GM12872 (cell line): ENCODE data around the gene FOS.
A peak's percentile ranks its signal among the peaks of the same experiment; 100 is the strongest.

Source experiments
- TF ChIP-seq, protein P1 (sequence below): IDR thresholded peaks from 3 replicates; pipeline ENCODE4 v1.5.1; 2011; ENCODE audit warnings: low read depth, mild to moderate bottlenecking, low read length, moderate library complexity; ENCODE audit not compliant: insufficient read depth

Gene FOS

DNA sequence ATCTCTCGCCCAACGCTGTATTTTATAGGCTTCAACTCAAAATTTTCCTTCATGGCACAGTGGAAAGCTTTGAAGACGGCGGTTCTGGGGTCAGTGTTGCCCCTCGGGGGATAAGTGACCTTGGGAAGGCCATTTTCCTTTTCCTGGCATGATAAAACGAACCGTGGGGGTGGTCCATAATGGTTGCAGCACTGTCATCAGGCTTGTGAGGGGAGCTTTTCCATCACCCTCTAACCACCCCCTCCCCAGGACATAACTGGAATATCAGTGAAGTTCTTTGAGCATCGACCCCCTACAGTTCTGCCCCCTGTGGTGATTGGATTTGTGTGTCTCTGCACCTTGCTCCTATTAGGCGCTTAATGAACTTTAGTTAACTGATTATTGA, 16.0 kb downstream of the FOS start:
- TF ChIP-seq, protein P1, sequence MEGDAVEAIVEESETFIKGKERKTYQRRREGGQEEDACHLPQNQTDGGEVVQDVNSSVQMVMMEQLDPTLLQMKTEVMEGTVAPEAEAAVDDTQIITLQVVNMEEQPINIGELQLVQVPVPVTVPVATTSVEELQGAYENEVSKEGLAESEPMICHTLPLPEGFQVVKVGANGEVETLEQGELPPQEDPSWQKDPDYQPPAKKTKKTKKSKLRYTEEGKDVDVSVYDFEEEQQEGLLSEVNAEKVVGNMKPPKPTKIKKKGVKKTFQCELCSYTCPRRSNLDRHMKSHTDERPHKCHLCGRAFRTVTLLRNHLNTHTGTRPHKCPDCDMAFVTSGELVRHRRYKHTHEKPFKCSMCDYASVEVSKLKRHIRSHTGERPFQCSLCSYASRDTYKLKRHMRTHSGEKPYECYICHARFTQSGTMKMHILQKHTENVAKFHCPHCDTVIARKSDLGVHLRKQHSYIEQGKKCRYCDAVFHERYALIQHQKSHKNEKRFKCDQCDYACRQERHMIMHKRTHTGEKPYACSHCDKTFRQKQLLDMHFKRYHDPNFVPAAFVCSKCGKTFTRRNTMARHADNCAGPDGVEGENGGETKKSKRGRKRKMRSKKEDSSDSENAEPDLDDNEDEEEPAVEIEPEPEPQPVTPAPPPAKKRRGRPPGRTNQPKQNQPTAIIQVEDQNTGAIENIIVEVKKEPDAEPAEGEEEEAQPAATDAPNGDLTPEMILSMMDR = peak; percentile 30; the same call in 1 of the 3 replicates

DNA sequence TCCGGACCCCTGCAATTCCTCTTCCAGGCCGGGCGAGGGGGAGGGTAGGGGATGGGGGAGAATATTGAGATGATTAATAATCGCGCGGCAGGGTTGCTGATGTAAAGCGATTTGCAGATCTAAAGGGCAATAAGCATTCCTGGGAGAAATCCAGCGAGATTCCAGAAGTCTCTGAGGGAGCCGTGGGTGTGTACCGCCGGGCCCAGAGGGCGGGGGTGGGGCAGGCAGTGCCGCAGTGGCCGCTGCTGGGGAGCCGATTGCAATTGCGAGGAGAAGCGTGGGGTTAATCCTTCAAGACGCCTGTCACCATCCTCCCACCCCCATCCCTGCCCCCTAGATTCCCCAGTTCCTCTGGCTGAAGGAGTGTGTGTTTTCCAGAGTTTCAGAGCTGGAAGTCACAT, 16.4 kb downstream of the FOS start:
- TF ChIP-seq, protein P1 = no peak

DNA sequence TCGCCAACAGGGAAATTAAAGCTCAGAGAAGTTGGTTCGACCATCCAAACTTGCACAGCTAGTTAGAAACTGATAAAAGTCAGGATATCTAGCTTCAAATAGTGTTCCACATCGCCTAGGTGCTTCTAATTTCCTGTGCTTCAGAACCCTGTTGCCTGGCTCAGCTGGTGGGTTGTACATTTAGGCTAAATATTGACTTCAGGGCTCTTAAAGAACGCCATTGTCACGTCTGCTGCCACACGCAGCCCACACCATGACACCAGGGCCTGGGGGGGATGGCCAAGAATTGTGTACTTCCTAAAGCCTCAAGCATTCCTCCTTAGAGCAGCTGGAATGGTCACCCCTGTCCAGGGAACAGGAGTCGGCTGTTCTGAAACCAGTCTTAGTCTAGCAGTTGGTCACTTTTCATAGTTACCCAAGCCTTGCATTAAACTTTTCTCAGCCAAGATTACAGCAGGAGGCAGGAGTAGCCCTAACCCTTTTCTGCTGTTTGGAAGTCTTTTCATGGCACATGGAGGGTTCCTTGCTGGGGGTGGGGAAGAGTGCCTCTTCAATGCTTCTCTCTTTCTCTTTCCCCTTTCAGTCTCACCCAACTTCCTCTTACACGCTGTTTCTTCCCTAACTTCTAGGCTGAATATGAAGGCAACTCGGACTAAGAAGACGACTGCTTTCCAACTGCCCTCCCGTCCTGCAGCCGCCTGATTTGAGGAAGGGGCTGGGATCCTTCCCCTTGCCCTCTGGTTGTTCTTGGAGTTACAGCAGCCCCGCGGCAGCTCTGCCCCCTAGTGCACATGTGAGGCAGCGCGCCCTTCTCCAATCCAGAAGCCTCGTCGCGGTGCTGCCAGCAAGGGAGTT, 17.1 kb downstream of the FOS start:
- TF ChIP-seq, protein P1 = peak; percentile 94

DNA sequence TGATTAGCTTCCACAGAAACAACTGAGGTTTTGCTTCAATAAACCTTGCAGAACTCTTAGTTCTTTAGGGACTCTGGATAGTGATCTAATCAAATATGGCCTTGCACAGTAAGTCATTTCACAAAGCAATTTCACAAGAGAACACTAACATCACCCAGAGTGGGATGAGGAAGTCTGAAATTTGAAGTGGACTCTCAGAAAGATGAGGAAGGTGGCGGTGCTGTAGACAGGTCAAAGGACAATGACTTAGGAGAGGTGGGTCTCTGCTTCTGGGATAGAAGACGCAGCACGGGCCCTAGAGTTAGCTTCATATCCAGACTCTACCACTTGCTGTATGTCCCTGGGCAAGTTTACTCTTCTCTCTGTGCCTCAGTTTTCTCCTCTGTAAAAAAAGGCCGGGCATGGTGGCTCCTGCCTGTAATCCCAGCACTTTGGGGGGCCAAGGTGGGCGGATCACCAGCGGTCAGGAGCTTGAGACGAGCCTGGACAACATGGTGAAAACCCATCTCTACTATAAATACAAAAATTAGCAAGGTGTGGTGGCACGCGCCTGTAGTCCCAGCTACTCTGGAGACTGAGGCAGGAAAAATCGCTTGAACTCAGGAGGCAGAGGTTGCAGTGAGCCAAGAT, 18.9 kb downstream of the FOS start:
- TF ChIP-seq, protein P1 = no peak

DNA sequence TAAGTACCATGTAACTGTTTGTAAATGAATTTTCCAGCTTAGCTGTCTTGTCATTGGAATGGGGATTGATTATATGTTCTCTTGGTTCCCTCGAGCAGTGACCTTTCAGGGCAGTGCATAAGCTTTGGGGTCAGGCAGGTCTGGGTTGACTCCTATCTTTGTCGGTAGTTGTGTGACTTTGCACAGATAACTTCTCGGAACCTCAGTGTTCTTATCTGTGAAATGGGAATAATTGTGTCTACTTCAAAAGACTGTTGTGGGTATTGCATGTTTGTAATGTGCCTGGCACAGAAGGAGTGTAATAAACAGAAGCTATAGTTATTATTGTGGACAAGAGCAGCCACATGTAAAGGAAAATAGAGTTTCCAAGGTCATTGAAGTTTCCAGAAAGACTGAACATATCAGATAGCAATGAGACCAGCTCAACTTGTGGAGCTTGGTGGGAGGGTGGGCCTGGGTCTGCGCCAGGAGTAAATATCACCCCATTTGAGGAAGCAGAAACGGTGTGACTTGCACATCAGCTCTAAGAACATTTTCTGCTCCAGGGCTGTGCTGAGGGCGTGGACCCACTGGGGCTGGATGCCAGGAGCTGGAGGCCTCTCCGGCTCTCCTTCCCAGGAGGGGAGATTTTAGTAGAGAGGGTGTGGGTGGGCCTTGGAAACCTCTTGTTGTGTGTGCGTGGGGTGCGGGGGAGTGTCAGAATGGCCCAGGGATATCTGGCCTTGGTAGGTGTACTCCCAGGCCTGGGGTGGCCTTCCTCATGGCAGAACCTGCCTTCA, 19.7 kb downstream of the FOS start:
- TF ChIP-seq, protein P1 = no peak

DNA sequence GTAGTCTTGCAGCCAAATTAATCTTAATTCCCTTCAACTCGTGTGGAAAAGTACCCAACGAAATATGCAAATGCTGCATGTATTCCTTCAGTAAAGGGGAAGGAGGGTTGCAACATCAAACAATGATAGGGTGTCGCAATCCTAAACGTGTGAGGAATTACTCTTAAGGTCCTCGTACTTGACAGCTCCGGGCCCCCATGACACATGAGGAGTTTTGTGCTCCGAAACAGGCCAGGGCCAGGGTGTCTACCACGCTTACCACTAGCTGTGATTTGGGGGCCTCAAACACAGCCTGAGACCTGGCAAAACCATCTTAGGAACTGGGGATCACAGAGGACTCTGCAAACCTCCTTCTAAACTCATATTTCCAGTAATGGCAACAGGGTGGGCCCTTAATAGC, 20.4 kb downstream of the FOS start:
- TF ChIP-seq, protein P1 = no peak

DNA sequence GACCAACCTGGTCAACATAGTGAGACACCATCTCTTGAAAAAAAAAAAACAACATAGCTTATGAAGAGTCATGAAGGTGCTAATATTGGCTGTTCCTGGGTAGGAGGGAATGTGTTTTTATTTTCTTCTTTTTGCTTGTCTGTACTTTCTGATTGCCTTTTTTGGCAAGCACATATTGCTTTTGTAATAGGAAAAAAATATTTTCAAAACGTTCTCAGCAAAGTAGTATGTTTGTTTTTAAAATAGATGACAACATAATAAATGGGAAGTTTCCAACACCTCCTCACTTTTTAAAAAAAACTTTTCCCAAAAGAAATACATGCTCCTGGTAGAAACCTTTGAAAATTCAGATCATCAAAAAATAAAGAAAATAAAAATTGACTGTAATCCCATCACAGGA, 20.9 kb downstream of the FOS start:
- TF ChIP-seq, protein P1 = no peak
